ENCODE data around the gene PTS.
"Not testable (repeated sequence)": the region's sequence is repeated elsewhere in the genome, so short reads cannot be mapped to it uniquely, and the experiment has no call there.

The PTS gene

DNA sequence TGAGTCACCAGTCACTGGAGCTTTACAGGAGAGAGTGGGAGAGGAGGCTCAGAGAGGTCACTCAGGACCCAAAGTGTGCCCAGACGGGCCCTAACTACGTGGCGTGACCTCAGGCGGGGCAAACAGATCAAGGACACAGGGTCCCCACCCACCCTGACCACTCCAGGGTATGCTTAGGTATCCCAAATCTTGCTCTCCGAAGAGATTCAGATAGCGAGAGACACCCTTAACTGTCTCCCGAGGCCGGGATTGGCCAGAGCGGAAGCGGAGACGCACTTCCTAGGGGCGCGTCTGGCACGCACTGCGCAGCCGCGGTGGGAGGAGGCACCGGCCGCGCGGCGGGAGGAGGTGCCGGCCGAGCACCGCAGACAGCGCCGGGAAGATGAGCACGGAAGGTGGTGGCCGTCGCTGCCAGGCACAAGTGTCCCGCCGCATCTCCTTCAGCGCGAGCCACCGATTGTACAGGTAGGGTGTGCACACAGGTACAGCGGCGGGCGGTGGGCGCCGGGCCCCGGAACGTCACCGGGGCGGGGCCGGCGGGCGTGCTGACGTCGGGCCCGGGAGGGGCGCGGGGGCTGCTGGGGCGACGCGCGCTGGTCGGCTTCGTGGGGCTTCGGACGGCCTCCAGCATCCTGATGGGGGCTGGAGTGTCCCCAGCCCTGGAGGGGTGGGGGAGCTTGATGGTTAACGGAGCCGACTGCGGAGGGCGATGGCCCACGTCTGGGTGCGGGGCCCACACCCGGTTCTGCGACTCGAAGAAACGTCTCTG, at the start of gene PTS:
Gene PTS (plus strand): TSS at position 367 of the 769 bp plus-strand sequence. CDS start 16 bp downstream, at position 383.
- peak; percentile 87 for DNase-seq

DNA sequence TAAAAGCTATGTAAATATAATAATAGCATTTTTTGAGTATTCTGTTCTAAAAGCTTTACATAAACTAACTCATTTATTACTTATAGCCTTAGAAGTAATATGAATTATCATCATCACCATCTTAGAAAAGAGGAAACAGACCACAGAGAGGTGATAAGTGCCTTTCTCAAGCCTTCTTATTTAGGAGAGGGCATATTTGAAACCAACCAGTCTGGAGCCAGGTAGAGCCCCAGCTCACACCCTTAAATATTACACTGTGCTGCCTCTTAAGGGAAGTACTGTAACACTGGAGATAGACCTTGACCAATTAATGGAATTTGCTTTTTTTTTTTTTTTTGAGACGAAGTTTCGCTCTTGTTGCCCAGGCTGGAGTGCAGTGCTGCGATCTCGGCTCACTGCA, 48.6 kb upstream of the PTS start:
- no peak for DNase-seq

DNA sequence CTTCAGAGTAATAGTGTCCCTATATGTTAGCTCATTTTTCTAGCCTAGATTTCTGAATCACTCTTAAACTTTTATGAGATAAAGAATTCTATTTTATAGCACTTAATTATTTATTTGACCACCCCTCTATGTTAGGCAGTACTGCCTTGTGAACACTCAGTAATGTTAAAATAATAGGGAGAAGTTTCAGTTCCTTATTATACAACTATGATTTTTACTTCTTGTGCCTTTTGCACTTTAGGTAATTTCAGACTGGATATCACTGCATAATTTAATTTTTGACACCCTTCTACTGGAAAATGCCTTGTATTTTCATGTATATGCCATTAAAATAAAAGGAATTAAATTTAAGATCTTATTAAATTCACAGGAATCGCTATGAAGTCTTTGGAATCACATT, 47.8 kb upstream of the PTS start:
- no peak for DNase-seq

DNA sequence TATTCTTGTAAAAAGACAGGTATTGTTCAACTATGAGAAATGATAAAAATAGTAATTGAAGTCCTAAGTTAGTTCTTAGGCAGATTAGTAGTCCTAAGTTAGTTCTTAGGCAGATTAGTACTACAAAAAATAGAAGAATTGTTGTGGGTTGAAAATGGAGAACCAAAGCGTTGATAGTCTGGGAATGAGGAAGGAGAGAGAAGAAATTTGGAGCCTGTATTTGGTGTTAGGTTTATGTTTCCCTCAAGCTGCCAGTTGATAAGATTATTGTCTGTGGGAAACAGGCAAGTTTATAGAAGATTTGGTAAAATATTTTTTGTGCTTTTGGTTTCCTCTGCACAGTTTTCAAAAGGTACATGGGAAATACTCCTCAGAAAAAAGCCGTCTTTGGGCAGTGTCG, 47.3 kb upstream of the PTS start:
- no peak for DNase-seq

DNA sequence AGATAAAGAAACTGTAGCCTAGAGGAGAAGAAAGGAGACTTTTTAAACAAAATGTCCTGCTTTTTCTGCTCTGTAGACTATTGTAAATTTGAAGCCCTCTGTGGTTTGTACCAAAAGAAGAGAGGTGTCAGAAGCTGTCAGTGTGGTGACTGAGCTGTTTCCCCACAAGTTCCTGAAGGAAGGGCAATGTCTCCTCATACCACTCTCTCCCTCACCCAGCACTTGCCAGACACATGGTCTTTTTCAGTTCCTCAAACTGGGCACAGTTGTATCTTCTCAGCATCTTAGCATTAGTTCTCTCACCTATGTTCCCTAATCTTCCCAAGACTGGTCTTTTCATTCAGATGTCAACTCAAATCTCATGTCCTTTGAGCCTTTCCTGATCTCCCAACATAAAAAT, 46.6 kb upstream of the PTS start:
- DNase-seq, result peak; percentile 30

DNA sequence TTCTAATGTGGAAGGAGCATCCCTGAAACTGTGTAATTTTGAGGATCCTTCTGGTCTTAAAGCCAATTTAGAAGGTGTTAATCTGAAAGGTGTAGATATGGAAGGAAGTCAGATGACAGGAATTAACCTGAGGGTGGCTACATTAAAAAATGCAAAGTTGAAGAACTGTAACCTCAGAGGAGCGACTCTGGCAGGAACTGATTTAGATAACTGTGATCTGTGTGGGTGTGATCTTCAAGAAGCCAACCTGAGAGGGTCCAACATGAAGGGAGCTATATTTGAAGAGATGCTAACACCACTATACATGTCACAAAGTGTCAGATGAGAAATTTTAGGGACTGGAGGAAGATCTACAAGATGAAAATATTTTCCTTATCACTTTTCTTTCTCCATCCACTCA, 43.4 kb upstream of the PTS start:
- no peak for DNase-seq

DNA sequence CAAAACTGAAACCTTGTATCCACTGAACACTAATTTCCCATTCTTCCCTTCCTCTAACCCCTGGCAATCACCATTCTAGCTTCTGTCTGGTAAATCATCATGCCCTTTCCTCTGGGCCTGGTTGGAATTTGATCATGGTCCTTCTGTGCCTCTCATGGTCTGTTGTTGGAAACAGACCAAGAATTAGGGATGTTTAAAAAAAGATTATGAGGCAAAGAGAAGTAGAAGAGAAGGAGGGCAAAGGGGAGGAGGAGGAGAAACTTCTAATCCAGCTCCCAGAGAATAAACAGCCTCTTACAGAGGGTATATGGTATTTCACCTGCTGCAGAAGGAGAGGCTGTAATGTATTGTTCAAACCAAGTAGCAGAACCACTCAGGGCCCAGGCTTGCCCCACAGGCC, 40.3 kb upstream of the PTS start:
- no peak for DNase-seq

DNA sequence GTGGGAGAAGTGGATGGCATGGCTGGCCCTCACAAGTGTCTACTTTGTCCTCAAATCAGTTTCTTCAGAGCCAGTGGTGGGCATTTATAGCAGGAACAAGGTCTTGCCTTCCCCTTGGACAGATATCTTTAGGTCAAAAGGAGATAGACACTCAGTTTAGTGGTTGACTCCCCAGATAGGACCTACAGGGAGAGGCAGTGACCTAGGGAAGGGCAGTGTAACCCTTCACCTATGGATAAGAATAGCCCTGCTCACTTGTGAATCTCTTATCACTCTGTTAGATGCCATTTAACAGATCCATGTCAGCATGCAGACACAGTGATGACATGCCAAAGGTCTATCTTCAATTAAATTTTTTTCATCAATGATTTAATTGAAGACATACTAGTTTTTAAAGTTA, 39.9 kb upstream of the PTS start:
- DNase-seq, result no peak

DNA sequence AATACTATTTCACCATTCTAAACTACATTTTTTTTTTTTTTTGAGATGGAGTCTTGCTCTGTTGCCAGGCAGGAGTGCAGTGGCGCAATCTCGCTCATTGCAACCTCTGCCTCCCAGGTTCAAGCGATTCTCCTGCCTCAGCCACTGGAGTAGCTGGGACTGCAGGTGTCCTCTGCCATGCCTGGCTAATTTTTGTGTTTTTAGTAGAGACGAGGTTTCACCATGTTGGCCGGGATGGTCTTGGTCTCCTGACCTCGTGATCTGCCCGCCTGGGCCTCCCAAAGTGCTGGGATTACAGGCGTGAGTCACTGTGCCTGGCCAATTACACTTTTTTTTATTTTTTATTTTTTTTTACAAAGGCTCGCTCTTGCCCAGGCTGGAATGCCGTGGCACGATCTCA, 31.1 kb upstream of the PTS start:
- not testable (repeated sequence) for DNase-seq

DNA sequence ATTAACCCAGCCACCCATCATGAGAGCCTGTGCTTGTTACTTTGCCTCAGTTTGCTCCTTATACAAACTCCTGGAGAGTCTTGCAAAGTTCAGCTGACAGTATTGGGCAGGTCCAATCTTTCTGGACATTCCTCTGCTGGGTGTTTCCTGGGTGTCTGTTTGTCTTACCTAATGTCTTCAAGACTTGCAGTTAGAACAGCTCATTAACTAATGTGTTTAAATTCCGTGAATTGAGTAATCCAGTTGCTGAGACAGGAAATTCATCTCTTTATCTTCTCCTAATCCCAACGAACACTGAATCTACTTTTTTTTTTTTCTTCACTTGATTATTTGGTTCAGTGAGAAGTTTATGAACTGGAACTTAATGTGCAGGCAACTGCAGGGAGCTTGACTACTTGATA, 30.3 kb upstream of the PTS start:
- no peak for DNase-seq

DNA sequence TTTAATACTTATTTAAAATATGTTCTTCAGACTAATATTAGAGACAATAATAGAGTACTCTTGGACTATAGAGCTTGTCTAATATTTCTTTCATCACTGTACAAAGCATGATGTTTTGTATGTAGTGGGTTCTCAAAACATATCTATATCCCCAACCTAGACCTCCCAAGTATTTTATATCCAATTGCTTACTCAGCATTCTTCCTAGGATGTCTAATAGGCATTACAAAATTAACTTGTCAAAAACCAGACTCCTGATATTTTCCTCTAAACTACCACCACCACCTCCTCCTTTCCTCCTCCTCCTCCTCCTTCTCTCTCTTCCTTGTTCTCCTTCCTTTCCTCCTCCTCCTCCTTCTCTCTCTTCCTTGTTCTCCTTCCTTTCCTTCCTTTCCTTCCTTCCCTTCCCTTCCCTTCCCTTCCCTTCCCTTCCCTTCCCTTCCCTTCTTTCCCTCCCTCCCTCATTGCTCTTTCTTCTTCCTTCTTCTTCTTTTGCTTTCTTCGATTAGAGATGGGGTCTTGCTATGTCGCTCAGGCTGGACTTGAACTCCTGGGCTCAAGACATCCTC, 29.6 kb upstream of the PTS start:
- no peak for DNase-seq

DNA sequence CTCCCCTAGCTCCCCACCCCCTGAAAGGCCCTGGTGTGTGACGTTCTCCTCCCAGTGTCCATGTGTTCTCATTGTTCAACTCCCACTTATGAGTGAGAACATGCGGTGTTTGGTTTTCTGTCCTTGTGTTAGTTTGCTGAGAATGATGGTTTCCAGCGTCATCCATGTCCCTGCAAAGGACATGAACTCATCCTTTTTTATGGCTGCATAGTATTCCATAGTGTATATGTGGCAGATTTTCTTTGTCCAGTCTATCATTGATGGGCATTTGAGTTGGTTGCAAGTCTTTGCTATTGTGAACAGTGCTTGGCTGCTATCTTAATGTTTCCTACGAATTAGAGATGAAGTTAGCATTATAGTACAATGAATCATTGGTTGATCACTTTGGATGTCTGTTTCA, 27.1 kb upstream of the PTS start:
- not testable (repeated sequence) for DNase-seq

DNA sequence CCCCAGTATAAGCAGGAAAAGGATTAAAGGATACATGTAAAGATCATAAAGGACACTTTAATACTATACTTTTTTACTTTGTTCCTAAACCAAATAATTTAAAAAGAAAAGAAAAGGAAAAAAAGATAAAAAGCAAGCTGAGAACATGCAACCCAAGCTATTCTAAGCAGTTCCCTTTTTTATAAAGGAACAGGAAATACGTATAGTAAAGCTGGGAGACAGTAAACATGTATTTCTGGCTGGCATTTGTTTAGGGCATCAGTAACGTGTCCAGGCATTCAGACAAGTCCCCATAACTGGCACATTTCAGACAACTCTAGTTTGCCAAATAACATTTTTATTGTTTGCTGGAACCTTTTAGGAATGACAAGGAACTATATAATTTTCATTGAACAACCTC, 26.0 kb upstream of the PTS start:
- DNase-seq, result no peak

DNA sequence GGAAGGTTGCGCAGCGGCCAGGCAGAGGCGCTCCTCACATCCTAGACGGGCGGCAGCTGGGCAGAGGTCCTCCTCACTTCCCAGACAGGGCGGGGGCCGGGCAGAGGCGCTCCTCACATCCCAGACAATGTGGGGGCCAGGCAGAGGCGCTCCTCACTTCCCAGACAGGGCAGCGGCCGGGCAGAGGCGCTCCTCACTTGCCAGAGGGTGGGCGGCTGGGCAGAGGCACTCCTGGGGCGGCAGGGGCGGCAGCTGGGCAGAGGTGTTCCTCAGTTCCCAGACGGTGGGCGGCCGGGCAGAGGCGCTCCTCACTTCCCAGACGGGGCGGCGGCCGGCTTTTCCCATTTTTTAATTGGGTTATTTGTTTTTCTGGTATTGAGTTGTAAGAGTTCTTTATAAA, 20.2 kb upstream of the PTS start:
- no peak for DNase-seq

DNA sequence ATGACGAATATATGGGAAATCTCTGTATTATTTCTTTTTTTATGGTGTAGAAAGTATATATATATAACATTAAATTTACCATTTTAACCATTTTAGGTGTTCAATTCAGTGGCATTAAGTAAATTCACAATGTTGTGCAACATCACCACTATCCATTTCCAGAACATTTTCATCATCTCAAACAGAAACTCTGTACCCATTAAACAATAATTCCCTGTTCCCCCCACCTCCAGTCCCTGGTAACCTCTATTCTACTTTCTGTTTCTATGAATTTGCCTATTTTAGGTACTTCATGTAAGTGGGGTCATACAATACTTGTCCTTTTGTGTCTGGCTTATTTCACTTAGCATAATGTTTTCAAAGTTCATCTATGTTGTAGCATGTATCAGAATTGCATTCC, 15.3 kb upstream of the PTS start:
- DNase-seq, result no peak

DNA sequence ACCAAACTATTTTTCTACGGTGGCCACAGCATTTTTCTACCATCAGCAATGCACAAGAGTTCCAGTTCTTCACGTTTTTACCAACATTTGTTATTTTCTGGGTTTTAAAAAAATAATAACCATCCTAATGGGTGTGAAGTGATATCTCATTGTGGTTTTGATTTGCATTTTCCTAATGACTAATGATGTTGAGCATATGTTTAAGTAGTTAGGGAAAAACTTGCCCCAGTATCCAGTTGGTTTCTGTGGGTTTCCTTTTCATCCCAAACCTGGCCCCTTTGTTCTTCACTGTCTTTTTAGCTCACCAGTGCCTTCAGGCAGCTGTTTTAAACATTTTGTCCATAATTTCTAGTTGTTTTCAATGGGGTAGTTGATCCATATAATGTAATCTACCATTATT, 14.7 kb upstream of the PTS start:
- no peak for DNase-seq

DNA sequence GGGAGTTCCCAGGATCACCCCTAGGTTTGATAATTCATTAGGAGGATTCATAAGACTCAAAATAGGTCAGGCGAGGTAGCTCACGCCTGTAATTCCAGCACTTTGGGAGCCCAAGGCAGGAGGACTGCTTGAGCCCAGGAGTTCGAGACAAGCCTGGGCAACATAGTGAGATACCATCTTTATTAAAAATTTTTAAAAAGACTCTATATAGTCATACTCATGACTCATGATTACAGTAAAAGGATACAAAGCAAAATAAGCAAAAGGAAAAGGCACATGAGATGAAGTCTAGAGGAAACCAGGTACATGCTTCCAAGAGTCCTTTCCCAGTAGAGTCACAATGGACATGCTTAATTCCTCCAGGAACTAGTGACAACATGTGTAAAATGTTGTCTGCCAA, 13.9 kb upstream of the PTS start:
- DNase-seq, result no peak

DNA sequence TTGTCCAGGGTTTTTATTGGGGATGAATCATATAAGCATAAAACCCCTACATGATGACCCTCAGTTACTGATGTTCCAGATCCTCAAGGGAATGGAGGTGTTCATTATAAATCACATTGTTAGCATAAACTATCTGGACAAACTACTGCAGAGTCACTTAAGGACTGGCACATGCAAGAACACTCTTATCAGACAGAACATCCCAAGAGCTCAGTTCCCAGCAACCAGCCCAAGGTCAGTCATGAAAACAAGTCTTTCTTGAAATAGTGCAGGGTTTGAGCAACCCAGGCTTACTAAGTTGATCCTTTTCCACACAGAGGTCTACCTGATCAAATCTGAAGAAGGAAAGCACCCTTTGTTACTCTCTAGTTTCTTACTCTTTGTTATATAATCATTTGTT, 13.5 kb upstream of the PTS start:
- no peak for DNase-seq

DNA sequence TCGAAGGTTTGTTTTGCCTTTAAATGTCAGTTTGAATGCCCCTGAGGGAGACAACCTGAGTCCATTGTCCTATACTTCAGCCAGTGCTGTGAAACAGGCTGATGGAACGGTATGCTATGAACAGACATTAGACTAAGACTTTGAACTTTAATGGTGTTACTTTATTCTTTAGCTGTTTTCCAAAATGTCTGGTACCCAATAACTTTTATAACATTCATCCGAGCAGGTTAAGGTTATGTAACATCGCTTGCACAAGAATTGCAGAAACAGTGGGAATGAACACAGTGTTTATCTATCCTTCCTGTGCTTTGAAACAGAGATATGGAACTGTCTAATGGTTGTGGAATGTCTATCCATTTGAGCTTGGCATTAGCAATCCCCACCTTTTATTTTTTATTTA, 12.5 kb upstream of the PTS start:
- DNase-seq, result no peak

DNA sequence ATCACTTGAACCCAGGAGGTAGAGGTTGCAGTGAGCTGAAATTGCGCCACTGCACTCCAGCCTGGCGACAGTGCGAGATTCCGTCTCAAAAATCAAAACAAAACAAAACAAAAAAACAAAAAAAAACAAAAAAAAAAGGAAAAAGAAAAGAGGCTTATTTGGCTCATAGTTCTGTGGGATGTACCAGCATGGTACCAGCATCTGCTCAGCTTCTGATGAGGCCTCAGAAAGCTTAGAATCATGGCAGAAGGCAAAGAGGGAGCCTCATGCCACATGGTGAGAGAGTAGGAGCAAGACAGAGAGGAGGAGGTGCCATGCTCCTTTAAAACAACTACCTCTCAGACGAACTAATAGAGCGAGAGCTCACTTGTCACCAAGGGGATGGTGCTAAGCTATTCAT, 10.6 kb upstream of the PTS start:
- DNase-seq, result no peak

DNA sequence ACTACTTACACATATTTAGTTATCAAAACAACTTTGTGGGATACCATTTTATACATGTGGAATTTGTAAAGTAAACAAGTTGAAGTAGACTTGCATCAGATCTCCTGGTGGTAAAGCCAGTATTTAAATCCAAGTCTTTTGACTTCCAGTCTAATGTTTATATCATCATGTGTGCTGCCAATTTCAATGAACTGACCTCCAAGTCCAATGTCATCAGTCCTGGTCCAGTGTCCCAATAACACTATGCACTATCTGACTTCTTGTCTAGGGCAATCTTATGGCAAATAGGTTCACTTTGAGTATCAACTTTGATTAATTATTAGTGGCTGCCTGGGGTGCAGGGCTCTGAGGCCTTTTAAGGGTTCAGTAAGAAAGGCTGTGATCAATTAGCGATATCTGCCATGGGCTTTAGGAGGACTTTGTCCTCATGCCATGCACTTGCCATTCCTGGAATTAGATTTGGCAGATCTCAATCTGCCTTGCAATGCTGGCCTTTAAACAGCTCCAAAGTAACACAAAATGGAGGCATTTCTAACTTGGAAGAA, 9.6 kb upstream of the PTS start:
- DNase-seq, result no peak

DNA sequence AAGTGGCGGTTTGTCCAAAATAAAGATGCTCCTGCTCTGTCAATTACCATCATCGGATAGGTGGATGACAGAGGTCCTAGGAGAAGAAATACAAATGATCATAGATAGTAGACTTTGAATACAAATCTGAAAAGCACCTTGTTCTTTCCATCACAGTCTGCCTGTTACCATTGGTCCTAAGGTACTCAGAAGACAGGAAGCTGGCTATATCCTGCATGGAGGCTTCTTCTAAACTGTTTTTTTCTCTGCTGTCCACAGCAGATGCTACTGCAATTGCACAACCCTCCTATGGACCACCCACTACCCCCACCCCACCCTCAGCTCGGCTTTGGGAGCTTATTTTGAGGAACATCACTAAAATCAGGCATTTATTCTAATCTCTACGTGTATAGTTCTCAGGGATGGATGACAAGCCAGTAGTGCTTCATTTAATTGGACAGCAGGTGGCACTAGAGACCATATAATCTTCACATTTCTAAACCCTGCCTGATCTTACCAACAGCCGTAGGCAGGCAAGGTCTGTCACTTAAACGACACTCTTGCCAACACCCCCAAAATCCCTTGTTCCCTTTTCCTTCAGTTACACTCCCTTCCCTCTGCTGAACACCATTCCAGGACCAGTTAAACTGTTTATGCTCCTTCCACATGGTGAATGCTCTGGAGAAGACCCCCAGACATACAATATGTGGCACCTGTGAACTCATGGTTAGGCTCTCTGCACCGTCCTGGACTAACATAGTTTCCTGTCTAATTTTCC, 6.6 kb upstream of the PTS start:
- peak; percentile 52 for DNase-seq

DNA sequence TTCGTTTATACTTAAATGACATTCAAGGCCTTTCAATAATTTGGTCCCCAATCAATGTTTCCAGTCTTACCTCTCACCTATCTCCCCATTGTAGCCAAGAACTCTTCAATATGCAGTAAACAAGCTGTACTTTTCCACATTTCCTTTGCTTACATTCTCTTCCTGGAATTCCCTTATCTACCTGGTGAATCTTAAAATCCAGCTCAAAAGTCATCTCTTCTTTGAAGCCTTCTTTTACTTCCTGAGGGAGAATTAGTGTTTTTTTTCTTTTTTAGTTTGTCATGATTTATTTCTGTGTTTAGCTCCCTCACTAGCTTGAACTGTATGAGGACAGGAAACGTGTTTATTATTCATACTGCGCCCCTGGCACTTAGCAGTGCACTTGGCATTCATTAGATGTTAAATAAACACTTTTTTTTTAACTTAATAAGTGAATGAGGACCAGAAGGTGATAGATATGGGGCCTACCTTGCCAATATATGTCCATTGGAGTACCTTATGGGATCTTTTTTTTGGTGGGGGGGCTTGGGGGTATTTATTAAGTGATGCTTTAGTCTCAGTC, 4.9 kb upstream of the PTS start:
- DNase-seq, result no peak

DNA sequence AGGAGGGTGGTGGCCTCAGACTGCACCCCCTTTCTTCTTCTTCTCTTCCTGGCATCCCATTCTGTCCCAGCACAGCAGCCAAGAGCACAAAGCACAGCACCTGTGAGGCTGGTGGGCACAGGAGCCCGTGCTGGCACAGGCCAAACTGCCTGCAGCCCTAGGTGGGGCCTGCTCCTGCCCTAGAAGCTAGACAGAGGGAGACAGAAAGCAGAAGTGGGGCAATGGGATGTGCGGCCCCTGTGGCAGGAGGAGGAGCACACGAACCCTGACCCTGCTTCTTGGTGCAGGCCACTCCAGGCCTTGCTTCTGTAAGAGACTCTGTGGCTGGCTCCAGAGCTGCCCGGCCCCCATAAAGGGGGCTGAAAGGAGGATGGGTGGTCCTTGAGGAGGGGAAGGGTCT, 3.9 kb upstream of the PTS start:
- DNase-seq, result no peak

All from CD4-positive, alpha-beta T cell treated with Interleukin-15 for 1 hour (primary cell).